Measurements from ENCODE around the gene EID3.

DNA sequence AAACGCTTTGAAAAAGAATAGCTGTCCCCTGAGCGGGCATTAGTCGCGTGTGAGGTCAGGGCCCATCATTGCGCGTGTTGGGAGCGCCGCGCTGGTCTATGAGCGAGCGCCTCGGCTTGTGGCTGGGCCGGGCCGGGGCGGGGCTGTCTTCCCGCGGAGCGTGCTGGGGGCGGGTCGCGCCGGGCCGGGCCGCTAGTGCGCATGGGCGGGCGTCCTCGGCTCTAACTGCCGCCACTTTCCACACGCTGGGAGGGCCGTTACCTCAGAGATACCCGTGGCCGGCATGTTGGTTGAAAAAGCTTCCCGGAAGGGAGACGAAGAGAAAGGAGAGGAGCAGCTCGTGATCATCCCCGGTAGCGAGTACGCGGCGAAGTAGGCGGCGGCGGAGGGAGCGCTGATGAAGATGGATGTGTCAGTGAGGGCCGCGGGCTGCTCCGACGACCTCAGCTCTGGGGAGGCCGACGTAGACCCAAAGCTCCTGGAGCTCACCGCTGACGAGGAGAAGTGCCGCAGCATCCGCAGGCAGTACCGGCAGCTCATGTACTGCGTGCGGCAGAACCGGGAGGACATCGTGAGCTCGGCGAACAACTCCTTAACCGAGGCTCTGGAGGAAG, at the start of gene EID3:
- no peak for TF ChIP-seq CTCF (IDR thresholded peaks at IDR 0.05; ENCODE audit: low read depth, low read length, missing input control)
- TF ChIP-seq MAX (IDR thresholded peaks at IDR 0.05), result no peak
- TF ChIP-seq NR2F2 (IDR thresholded peaks at IDR 0.05), result no peak
- no peak for TF ChIP-seq RAD21 (IDR thresholded peaks at IDR 0.05)
- TF ChIP-seq, protein P1, sequence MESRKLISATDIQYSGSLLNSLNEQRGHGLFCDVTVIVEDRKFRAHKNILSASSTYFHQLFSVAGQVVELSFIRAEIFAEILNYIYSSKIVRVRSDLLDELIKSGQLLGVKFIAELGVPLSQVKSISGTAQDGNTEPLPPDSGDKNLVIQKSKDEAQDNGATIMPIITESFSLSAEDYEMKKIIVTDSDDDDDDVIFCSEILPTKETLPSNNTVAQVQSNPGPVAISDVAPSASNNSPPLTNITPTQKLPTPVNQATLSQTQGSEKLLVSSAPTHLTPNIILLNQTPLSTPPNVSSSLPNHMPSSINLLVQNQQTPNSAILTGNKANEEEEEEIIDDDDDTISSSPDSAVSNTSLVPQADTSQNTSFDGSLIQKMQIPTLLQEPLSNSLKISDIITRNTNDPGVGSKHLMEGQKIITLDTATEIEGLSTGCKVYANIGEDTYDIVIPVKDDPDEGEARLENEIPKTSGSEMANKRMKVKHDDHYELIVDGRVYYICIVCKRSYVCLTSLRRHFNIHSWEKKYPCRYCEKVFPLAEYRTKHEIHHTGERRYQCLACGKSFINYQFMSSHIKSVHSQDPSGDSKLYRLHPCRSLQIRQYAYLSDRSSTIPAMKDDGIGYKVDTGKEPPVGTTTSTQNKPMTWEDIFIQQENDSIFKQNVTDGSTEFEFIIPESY (IDR thresholded peaks at IDR 0.05), result no peak
- no peak for TF ChIP-seq FOXA1 (IDR thresholded peaks at IDR 0.05)
- no peak for TF ChIP-seq TAF1 (conservative IDR thresholded peaks at IDR 0.05)

Data from liver (tissue), 3 donors.